ENCODE results near the gene MIA2.

DNA sequence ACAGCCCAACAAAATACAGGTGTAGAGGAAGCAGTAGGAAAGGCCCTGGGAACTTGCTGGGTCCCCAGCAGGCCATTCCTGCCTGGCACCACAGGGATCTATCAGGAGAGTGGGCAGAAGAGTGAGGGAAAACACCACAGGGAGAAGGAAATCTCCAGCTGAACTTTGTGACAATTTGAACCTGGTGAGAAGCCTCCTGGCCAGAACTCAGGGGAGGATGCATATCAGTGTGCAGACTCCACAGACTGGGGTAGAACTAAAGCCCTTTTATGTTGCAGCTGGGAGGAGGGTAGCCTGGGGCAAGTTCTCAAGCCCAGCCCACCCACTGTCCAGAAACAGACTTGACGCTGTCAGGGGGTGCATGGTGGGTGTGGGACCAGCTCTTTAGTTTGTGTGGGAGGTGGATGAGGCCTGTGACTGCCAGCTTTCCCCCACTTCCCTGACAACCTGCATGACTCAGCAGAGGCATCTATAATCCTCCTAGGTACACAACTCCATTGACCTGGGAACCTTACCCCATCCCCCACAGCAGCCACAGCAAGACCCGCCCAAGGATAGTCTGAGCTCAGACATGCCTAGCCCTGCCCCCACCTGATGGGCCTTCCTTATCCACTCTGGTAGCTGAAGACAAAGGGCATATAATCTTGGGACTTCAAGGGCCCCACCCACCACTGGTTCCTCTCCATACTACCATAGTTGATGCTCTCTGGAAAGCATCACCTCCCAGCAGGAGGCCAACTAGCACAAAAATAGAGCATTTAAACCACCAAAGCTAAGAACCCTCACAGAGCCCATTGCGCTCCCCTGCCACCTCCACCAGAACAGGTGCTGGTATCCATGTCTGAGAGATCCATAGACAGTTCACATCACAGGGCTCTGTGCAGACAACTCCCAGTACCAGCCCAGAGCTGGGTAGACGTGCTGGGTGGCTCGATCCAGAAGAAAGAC lies 29.8 kb upstream of the MIA2 start:
- TF ChIP-seq, protein P1, sequence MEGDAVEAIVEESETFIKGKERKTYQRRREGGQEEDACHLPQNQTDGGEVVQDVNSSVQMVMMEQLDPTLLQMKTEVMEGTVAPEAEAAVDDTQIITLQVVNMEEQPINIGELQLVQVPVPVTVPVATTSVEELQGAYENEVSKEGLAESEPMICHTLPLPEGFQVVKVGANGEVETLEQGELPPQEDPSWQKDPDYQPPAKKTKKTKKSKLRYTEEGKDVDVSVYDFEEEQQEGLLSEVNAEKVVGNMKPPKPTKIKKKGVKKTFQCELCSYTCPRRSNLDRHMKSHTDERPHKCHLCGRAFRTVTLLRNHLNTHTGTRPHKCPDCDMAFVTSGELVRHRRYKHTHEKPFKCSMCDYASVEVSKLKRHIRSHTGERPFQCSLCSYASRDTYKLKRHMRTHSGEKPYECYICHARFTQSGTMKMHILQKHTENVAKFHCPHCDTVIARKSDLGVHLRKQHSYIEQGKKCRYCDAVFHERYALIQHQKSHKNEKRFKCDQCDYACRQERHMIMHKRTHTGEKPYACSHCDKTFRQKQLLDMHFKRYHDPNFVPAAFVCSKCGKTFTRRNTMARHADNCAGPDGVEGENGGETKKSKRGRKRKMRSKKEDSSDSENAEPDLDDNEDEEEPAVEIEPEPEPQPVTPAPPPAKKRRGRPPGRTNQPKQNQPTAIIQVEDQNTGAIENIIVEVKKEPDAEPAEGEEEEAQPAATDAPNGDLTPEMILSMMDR (IDR thresholded peaks at IDR 0.05 in 4 of 5, conservative IDR thresholded peaks at IDR 0.05 in 1 of 5) = no peak
- no peak for TF ChIP-seq POLR2A (IDR thresholded peaks at IDR 0.05)

Measured in gastrocnemius medialis (tissue), 4 donors.